ENCODE measurements around the gene MAP2K3.
"Not testable (repeated sequence)": the region's sequence is repeated elsewhere in the genome, so short reads cannot be mapped to it uniquely, and the experiment has no call there.

- not testable (repeated sequence) for TF ChIP-seq CTCF, POLR2A (IDR thresholded peaks at IDR 0.05)
These were observed 31.8 kb downstream of the MAP2K3 start for GRCh38 chr17:21316212-21316886.

Measured in adrenal gland (tissue), 5 donors.